Measurements from ENCODE around the gene GSDME.

The GSDME gene

GRCh38 chr7:24754906-24755506 lies 2.3 kb downstream of the GSDME start:
- no peaks in the 10 kb centered on the region for H3K27me3 ChIP-seq (ENCODE audit: control insufficient read depth in 1 of 2, insufficient read depth in 1 of 2, low read length in 2 of 2)
- H3K79me1 ChIP-seq (replicated peaks; ENCODE audit: low read length, poor library complexity, severe bottlenecking): peaks cover 11% of the 10 kb centered on the region
- no peak overlapping the region for H2BK120ac ChIP-seq (ENCODE audit: low read depth, low read length)
- H3K4me2 ChIP-seq (ENCODE audit: low read length, poor library complexity, severe bottlenecking): no peak overlapping the region
- no peak overlapping the region for H3K4me3 ChIP-seq (ENCODE audit: insufficient read depth in 1 of 2, low read depth in 1 of 2, low read length in 2 of 2)
- 78% methylated on average over 3 of the region's 3 CpGs for WGBS
- no peaks in the 10 kb centered on the region for H3K36me3 ChIP-seq (ENCODE audit: control insufficient read depth in 1 of 2, insufficient read depth in 2 of 2, low read depth in 1 of 2, low read length in 2 of 2)
- H2BK15ac ChIP-seq (ENCODE audit: low read depth, poor library complexity, severe bottlenecking): no peak overlapping the region
- no peak for DNase-seq
- peak overlapping the region in 1 of 2 experiments; percentile 20 for H3K4ac ChIP-seq (ENCODE audit: low read depth in 1 of 2, low read length in 2 of 2)
- H3K18ac ChIP-seq (ENCODE audit: low read depth in 1 of 2, low read length in 2 of 2): no peak overlapping the region
- no peak overlapping the region for H3K23ac ChIP-seq (ENCODE audit: low read length in 2 of 2)
- no peak overlapping the region for H4K8ac ChIP-seq (ENCODE audit: low read length)
- H3K9ac ChIP-seq (ENCODE audit: low read length): no peak overlapping the region
- H3K27ac ChIP-seq (ENCODE audit: low read length, poor library complexity, severe bottlenecking): peak overlapping the region; percentile 9
- peak overlapping the region; percentile 3 for H2AK5ac ChIP-seq (ENCODE audit: low read length, severe bottlenecking)
- H2BK5ac ChIP-seq (ENCODE audit: low read depth, low read length, poor library complexity, severe bottlenecking): no peak overlapping the region
- H3K4me1 ChIP-seq (ENCODE audit: control insufficient read depth, insufficient read depth, low read depth, low read length): peaks cover 13% of the 10 kb centered on the region
- H2AFZ ChIP-seq (ENCODE audit: low read depth, low read length): no peak overlapping the region
- H4K91ac ChIP-seq (ENCODE audit: low read length): no peak overlapping the region
- H2BK12ac ChIP-seq (ENCODE audit: low read length in 2 of 2): no peak overlapping the region
- no peak overlapping the region for H3K14ac ChIP-seq (ENCODE audit: low read length in 2 of 2)
- H3K9me3 ChIP-seq (ENCODE audit: control insufficient read depth, low read length): no peaks in the 10 kb centered on the region

GRCh38 chr7:24752073-24752800 lies 5.0 kb downstream of the GSDME start:
- H2BK15ac ChIP-seq (ENCODE audit: low read depth, poor library complexity, severe bottlenecking): no peak overlapping the region

GRCh38 chr7:24751484-24751883 lies 5.8 kb downstream of the GSDME start:
- Histone ChIP-seq H3K14ac (ENCODE audit: low read length in 2 of 2) (no peak overlapping the region), H3K79me1 (replicated peaks; ENCODE audit: low read length, poor library complexity, severe bottlenecking) (peaks cover 21% of the 10 kb centered on the region), H2AK5ac (ENCODE audit: low read length, severe bottlenecking) (no peak overlapping the region), H3K4me1 (ENCODE audit: control insufficient read depth, insufficient read depth, low read depth, low read length) (peaks cover 9% of the 10 kb centered on the region), H3K36me3 (ENCODE audit: control insufficient read depth in 1 of 2, insufficient read depth in 2 of 2, low read depth in 1 of 2, low read length in 2 of 2) (peaks cover 8 to 19% of the 10 kb centered on the region in 2 experiments), H2BK120ac (ENCODE audit: low read depth, low read length) (no peak overlapping the region), H3K4ac (ENCODE audit: low read depth in 1 of 2, low read length in 2 of 2) (no peak overlapping the region), H3K9ac (ENCODE audit: low read length) (no peak overlapping the region), H3K4me2 (ENCODE audit: low read length, poor library complexity, severe bottlenecking) (no peak overlapping the region), H3K27me3 (ENCODE audit: control insufficient read depth in 1 of 2, insufficient read depth in 1 of 2, low read length in 2 of 2) (no peaks in the 10 kb centered on the region), H3K4me3 (ENCODE audit: insufficient read depth in 1 of 2, low read depth in 1 of 2, low read length in 2 of 2) (no peak overlapping the region), H2BK12ac (ENCODE audit: low read length in 2 of 2) (no peak overlapping the region), H2BK15ac (ENCODE audit: low read depth, poor library complexity, severe bottlenecking) (no peak overlapping the region), H2AFZ (ENCODE audit: low read depth, low read length) (no peak overlapping the region), H3K9me3 (ENCODE audit: control insufficient read depth, low read length) (no peaks in the 10 kb centered on the region), H3K23ac (ENCODE audit: low read length in 2 of 2) (no peak overlapping the region), H4K91ac (ENCODE audit: low read length) (no peak overlapping the region), H3K18ac (ENCODE audit: low read depth in 1 of 2, low read length in 2 of 2) (no peak overlapping the region), H2BK5ac (ENCODE audit: low read depth, low read length, poor library complexity, severe bottlenecking) (no peak overlapping the region), H4K8ac (ENCODE audit: low read length) (no peak overlapping the region), H3K27ac (ENCODE audit: low read length, poor library complexity, severe bottlenecking) (no peak overlapping the region)
- no CpG with 5 or more reads among the region's 1 CpG for WGBS
- no peak for DNase-seq

More at GRCh38 chr7:24752073-24752800, 5.0 kb downstream of the GSDME start:
- H3K9me3 ChIP-seq (ENCODE audit: control insufficient read depth, low read length): no peaks in the 10 kb centered on the region
- no peak overlapping the region for H4K91ac ChIP-seq (ENCODE audit: low read length)
- no peak overlapping the region for H3K18ac ChIP-seq (ENCODE audit: low read depth in 1 of 2, low read length in 2 of 2)
- no peak overlapping the region for H3K4me2 ChIP-seq (ENCODE audit: low read length, poor library complexity, severe bottlenecking)
- H2BK5ac ChIP-seq (ENCODE audit: low read depth, low read length, poor library complexity, severe bottlenecking): no peak overlapping the region
- H3K27ac ChIP-seq (ENCODE audit: low read length, poor library complexity, severe bottlenecking): no peak overlapping the region
- no peak overlapping the region for H3K4me3 ChIP-seq (ENCODE audit: insufficient read depth in 1 of 2, low read depth in 1 of 2, low read length in 2 of 2)
- H2BK12ac ChIP-seq (ENCODE audit: low read length in 2 of 2): no peak overlapping the region
- H2AK5ac ChIP-seq (ENCODE audit: low read length, severe bottlenecking): no peak overlapping the region
- peaks cover 3 to 11% of the 10 kb centered on the region in 2 experiments for H3K36me3 ChIP-seq (ENCODE audit: control insufficient read depth in 1 of 2, insufficient read depth in 2 of 2, low read depth in 1 of 2, low read length in 2 of 2)
- peaks cover 17% of the 10 kb centered on the region for H3K79me1 ChIP-seq (replicated peaks; ENCODE audit: low read length, poor library complexity, severe bottlenecking)
- no peak overlapping the region for H2AFZ ChIP-seq (ENCODE audit: low read depth, low read length)
- no peak overlapping the region for H3K9ac ChIP-seq (ENCODE audit: low read length)
- DNase-seq: no peak
- H3K4ac ChIP-seq (ENCODE audit: low read depth in 1 of 2, low read length in 2 of 2): no peak overlapping the region
- H2BK120ac ChIP-seq (ENCODE audit: low read depth, low read length): no peak overlapping the region
- H3K14ac ChIP-seq (ENCODE audit: low read length in 2 of 2): no peak overlapping the region
- no peaks in the 10 kb centered on the region for H3K27me3 ChIP-seq (ENCODE audit: control insufficient read depth in 1 of 2, insufficient read depth in 1 of 2, low read length in 2 of 2)
- H4K8ac ChIP-seq (ENCODE audit: low read length): no peak overlapping the region
- WGBS: 68% methylated on average over 3 of the region's 3 CpGs
- no peak overlapping the region for H3K23ac ChIP-seq (ENCODE audit: low read length in 2 of 2)
- H3K4me1 ChIP-seq (ENCODE audit: control insufficient read depth, insufficient read depth, low read depth, low read length): peaks cover 11% of the 10 kb centered on the region

- Histone ChIP-seq H3K14ac (ENCODE audit: low read length in 2 of 2) (no peak overlapping the region), H2BK120ac (ENCODE audit: low read depth, low read length) (no peak overlapping the region), H2BK5ac (ENCODE audit: low read depth, low read length, poor library complexity, severe bottlenecking) (no peak overlapping the region), H2AFZ (ENCODE audit: low read depth, low read length) (no peak overlapping the region), H2BK12ac (ENCODE audit: low read length in 2 of 2) (no peak overlapping the region), H2AK5ac (ENCODE audit: low read length, severe bottlenecking) (no peak overlapping the region), H3K27me3 (ENCODE audit: control insufficient read depth in 1 of 2, insufficient read depth in 1 of 2, low read length in 2 of 2) (no peaks in the 10 kb centered on the region), H3K4ac (ENCODE audit: low read depth in 1 of 2, low read length in 2 of 2) (no peak overlapping the region), H4K8ac (ENCODE audit: low read length) (no peak overlapping the region), H3K27ac (ENCODE audit: low read length, poor library complexity, severe bottlenecking) (no peak overlapping the region), H3K23ac (ENCODE audit: low read length in 2 of 2) (no peak overlapping the region), H3K9ac (ENCODE audit: low read length) (no peak overlapping the region), H4K91ac (ENCODE audit: low read length) (no peak overlapping the region), H3K4me2 (ENCODE audit: low read length, poor library complexity, severe bottlenecking) (no peak overlapping the region), H3K9me3 (ENCODE audit: control insufficient read depth, low read length) (no peaks in the 10 kb centered on the region), H3K4me3 (ENCODE audit: insufficient read depth in 1 of 2, low read depth in 1 of 2, low read length in 2 of 2) (no peak overlapping the region), H3K18ac (ENCODE audit: low read depth in 1 of 2, low read length in 2 of 2) (no peak overlapping the region), H3K79me1 (replicated peaks; ENCODE audit: low read length, poor library complexity, severe bottlenecking) (peaks cover 25% of the 10 kb centered on the region), H3K36me3 (ENCODE audit: control insufficient read depth in 1 of 2, insufficient read depth in 2 of 2, low read depth in 1 of 2, low read length in 2 of 2) (peaks cover 8 to 23% of the 10 kb centered on the region in 2 experiments), H2BK15ac (ENCODE audit: low read depth, poor library complexity, severe bottlenecking) (no peak overlapping the region), H3K4me1 (ENCODE audit: control insufficient read depth, insufficient read depth, low read depth, low read length) (peaks cover 3% of the 10 kb centered on the region)
- no peak for DNase-seq
- WGBS: 100% methylated on average over 2 of the region's 3 CpGs
These were observed 6.7 kb downstream of the GSDME start for GRCh38 chr7:24750441-24751055.
